ENCODE results near the gene TMEM178A.

TMEM178A gene

DNA sequence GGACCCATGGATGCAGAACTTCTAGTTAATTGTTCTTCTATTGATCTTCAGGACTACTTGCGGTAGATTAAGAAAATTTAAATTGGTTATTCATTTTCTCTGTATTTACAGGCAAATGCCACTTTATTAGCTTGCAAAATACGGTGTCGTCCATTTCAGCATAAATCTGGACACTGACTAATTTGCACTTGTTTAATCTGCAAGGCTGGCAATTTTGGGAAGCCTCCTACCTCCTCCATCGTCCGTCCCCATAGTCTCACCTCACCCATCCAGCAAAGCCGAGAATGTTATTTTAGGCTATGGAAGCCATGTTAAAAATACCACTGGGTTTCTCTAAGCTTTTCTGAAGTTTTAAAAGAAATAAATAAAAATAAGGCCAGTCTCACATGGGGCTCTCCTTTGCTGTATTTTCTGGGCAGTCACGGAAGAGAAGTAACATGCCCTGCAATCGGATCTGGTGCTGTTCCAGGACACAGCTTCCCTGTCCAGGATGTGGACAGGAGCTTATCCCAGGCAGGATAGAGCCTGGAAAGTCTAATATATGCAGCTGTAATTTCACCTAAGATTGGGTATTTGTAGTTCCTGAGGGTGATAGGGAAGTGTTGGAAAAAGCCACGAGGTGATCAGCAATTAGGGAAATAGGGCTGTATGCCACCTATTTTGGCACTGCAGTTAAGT lies 17.4 kb downstream of the TMEM178A start:
- H3K4me2 ChIP-seq (ENCODE audit: low read length) = no peak overlapping the region
- H3F3A ChIP-seq (ENCODE audit: control insufficient read depth, insufficient read depth) = no peaks in the 10 kb centered on the region
- H3K4me3 ChIP-seq (ENCODE audit: low read length) = no peak overlapping the region
- H3K27me3 ChIP-seq (ENCODE audit: control insufficient read depth, low read length) = peaks cover 4% of the 10 kb centered on the region
- TF ChIP-seq, protein P1, sequence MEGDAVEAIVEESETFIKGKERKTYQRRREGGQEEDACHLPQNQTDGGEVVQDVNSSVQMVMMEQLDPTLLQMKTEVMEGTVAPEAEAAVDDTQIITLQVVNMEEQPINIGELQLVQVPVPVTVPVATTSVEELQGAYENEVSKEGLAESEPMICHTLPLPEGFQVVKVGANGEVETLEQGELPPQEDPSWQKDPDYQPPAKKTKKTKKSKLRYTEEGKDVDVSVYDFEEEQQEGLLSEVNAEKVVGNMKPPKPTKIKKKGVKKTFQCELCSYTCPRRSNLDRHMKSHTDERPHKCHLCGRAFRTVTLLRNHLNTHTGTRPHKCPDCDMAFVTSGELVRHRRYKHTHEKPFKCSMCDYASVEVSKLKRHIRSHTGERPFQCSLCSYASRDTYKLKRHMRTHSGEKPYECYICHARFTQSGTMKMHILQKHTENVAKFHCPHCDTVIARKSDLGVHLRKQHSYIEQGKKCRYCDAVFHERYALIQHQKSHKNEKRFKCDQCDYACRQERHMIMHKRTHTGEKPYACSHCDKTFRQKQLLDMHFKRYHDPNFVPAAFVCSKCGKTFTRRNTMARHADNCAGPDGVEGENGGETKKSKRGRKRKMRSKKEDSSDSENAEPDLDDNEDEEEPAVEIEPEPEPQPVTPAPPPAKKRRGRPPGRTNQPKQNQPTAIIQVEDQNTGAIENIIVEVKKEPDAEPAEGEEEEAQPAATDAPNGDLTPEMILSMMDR (IDR thresholded peaks at IDR 0.05; ENCODE audit: low read depth, low read length, poor library complexity, severe bottlenecking) = no peak
- no peak for TF ChIP-seq EZH2phosphoT487 (IDR thresholded peaks at IDR 0.05; ENCODE audit: borderline replicate concordance, low read length)
- no peaks in the 10 kb centered on the region for H3K9me3 ChIP-seq (ENCODE audit: control insufficient read depth, insufficient read depth, low read length)
- H4K20me1 ChIP-seq (ENCODE audit: control insufficient read depth, insufficient read depth, low read depth, low read length) = no peaks in the 10 kb centered on the region
- no peaks in the 10 kb centered on the region for H3K4me1 ChIP-seq (ENCODE audit: control insufficient read depth, low read length)
- H3K9me2 ChIP-seq (replicated peaks; ENCODE audit: control insufficient read depth, low read length) = no peaks in the 10 kb centered on the region
- no peak overlapping the region for H3K27ac ChIP-seq (ENCODE audit: low read depth, low read length)
- no peaks in the 10 kb centered on the region for H3K79me2 ChIP-seq (ENCODE audit: control insufficient read depth, low read length)
- H3K36me3 ChIP-seq (ENCODE audit: control insufficient read depth, low read length) = no peaks in the 10 kb centered on the region

DNA sequence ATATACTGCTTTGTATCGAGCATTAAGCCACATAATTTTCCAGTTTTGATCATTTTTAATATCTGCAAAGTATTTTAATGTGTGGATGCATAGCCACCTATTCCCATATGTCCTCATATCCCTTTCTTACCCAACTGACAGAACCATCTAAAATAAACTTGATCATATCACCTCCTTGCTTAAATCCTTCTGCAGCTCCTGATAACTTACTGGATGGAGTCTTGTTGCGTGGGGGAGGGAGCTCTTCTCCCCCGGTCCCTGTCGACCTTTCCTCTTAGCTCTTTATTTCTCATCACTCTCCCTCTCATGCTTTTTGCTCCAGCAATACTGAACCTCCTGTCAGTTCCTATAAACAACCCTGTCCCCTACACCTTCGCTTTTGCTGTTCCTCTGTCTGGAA lies 18.7 kb downstream of the TMEM178A start:
- Histone ChIP-seq H3K4me1 (ENCODE audit: control insufficient read depth, low read length) (no peaks in the 10 kb centered on the region), H3K27me3 (ENCODE audit: control insufficient read depth, low read length) (peaks cover 4% of the 10 kb centered on the region), H3K4me2 (ENCODE audit: low read length) (no peak overlapping the region), H3K79me2 (ENCODE audit: control insufficient read depth, low read length) (no peaks in the 10 kb centered on the region), H3F3A (ENCODE audit: control insufficient read depth, insufficient read depth) (no peaks in the 10 kb centered on the region), H3K9me2 (replicated peaks; ENCODE audit: control insufficient read depth, low read length) (no peaks in the 10 kb centered on the region), H3K9me3 (ENCODE audit: control insufficient read depth, insufficient read depth, low read length) (no peaks in the 10 kb centered on the region), H3K4me3 (ENCODE audit: low read length) (no peak overlapping the region), H3K36me3 (ENCODE audit: control insufficient read depth, low read length) (no peaks in the 10 kb centered on the region), H4K20me1 (ENCODE audit: control insufficient read depth, insufficient read depth, low read depth, low read length) (no peaks in the 10 kb centered on the region), H3K27ac (ENCODE audit: low read depth, low read length) (no peak overlapping the region)
- TF ChIP-seq, protein P1 (IDR thresholded peaks at IDR 0.05; ENCODE audit: low read depth, low read length, poor library complexity, severe bottlenecking) = no peak
- no peak for TF ChIP-seq EZH2phosphoT487 (IDR thresholded peaks at IDR 0.05; ENCODE audit: borderline replicate concordance, low read length)

GRCh38 chr2:39685126-39685525 lies 19.4 kb downstream of the TMEM178A start:
- Histone ChIP-seq H3K27me3 (ENCODE audit: control insufficient read depth, low read length) (no peaks in the 10 kb centered on the region), H3K27ac (ENCODE audit: low read depth, low read length) (no peak overlapping the region), H3K36me3 (ENCODE audit: control insufficient read depth, low read length) (no peaks in the 10 kb centered on the region), H3F3A (ENCODE audit: control insufficient read depth, insufficient read depth) (no peaks in the 10 kb centered on the region), H4K20me1 (ENCODE audit: control insufficient read depth, insufficient read depth, low read depth, low read length) (no peaks in the 10 kb centered on the region), H3K9me2 (replicated peaks; ENCODE audit: control insufficient read depth, low read length) (no peaks in the 10 kb centered on the region), H3K4me3 (ENCODE audit: low read length) (no peak overlapping the region), H3K4me1 (ENCODE audit: control insufficient read depth, low read length) (no peaks in the 10 kb centered on the region), H3K9me3 (ENCODE audit: control insufficient read depth, insufficient read depth, low read length) (no peaks in the 10 kb centered on the region), H3K79me2 (ENCODE audit: control insufficient read depth, low read length) (no peaks in the 10 kb centered on the region), H3K4me2 (ENCODE audit: low read length) (no peak overlapping the region)
- TF ChIP-seq EZH2phosphoT487 (IDR thresholded peaks at IDR 0.05; ENCODE audit: borderline replicate concordance, low read length) = no peak
- TF ChIP-seq, protein P1 (IDR thresholded peaks at IDR 0.05; ENCODE audit: low read depth, low read length, poor library complexity, severe bottlenecking) = no peak
